SK-N-SH treated with all-trans-retinoic acid at 6 μM for 48 hours (cell line): ENCODE measurements around the gene PACSIN2.

Experiments
- ARNTL ChIP-seq: fragments of 450-650 bp; formaldehyde crosslinking; IDR thresholded peaks from 2 replicates; pipeline ENCODE4 v1.5.0; 2020; ENCODE audit warnings: low read depth, mild to moderate bottlenecking, moderate library complexity, borderline replicate concordance
- BACH2 ChIP-seq: fragments of 250-450 bp; sonication (Bioruptor Pico); IDR thresholded peaks from 2 replicates; pipeline ENCODE4 v1.9.0; 2021; ENCODE audit warnings: mild to moderate bottlenecking, borderline replicate concordance
- GLIS3 ChIP-seq: fragments of 250-450 bp; sonication (Bioruptor Pico); IDR thresholded peaks from 2 replicates; pipeline ENCODE4 v1.5.0; 2020; ENCODE audit warnings: mild to moderate bottlenecking, moderate library complexity
- TCF4 ChIP-seq: fragments of 250-450 bp; sonication (Bioruptor Pico); IDR thresholded peaks from 2 replicates; pipeline ENCODE4 v1.8.0; 2021; ENCODE audit warnings: mild to moderate bottlenecking, moderate library complexity, borderline replicate concordance
- ZFP30 ChIP-seq: fragments of 450-650 bp; formaldehyde crosslinking; IDR thresholded peaks from 2 replicates; pipeline ENCODE4 v1.5.0; 2022; ENCODE audit warnings: mild to moderate bottlenecking, moderate library complexity
- ZNF70 ChIP-seq: fragments of 450-650 bp; formaldehyde crosslinking; IDR thresholded peaks from 2 replicates; pipeline ENCODE4 v1.5.0; 2020; ENCODE audit warnings: mild to moderate bottlenecking, moderate library complexity
- TF ChIP-seq, protein P1 (sequence below): fragments of 250-450 bp; sonication (Bioruptor Pico); IDR thresholded peaks from 2 replicates; pipeline ENCODE4 v1.5.1; 2021; ENCODE audit warnings: mild to moderate bottlenecking, moderate library complexity

- TF ChIP-seq ARNTL (CRISPR knock-in tag) (no peak), ZNF70 (no peak), BACH2 (CRISPR knock-in tag) (no peak), GLIS3 (CRISPR knock-in tag) (no peak), ZFP30 (CRISPR knock-in tag) (no peak), TCF4 (no peak)
- TF ChIP-seq, protein P1, sequence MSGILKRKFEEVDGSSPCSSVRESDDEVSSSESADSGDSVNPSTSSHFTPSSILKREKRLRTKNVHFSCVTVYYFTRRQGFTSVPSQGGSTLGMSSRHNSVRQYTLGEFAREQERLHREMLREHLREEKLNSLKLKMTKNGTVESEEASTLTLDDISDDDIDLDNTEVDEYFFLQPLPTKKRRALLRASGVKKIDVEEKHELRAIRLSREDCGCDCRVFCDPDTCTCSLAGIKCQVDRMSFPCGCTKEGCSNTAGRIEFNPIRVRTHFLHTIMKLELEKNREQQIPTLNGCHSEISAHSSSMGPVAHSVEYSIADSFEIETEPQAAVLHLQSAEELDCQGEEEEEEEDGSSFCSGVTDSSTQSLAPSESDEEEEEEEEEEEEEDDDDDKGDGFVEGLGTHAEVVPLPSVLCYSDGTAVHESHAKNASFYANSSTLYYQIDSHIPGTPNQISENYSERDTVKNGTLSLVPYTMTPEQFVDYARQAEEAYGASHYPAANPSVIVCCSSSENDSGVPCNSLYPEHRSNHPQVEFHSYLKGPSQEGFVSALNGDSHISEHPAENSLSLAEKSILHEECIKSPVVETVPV (CRISPR knock-in tag): no peak
Measured at GRCh38 chr22:42949159-42949558, 65.8 kb downstream of the PACSIN2 start.
